SK-N-SH treated with all-trans-retinoic acid at 6 μM for 48 hours (cell line): Measurements from ENCODE around the gene ATMIN.

Experiments used
- ATAC-seq: fragments of 200-7000 bp; cut with Tn5 transposase; 3 replicates; pipeline ENCODE4 v1.9.1; 2020; ENCODE audit warnings: mild to moderate bottlenecking, moderate library complexity
- ARNTL ChIP-seq: fragments of 450-650 bp; formaldehyde crosslinking; IDR thresholded peaks from 2 replicates; pipeline ENCODE4 v1.5.0; 2020; ENCODE audit warnings: low read depth, mild to moderate bottlenecking, moderate library complexity, borderline replicate concordance
- BACH2 ChIP-seq: fragments of 250-450 bp; sonication (Bioruptor Pico); IDR thresholded peaks from 2 replicates; pipeline ENCODE4 v1.9.0; 2021; ENCODE audit warnings: mild to moderate bottlenecking, borderline replicate concordance
- CREB5 ChIP-seq: fragments of 250-450 bp; sonication (Bioruptor Pico); IDR thresholded peaks from 2 replicates; pipeline ENCODE4 v1.5.1; 2020; ENCODE audit warnings: low read depth, mild to moderate bottlenecking, moderate library complexity
- CSDC2 ChIP-seq: fragments of 250-450 bp; sonication (Bioruptor Pico); IDR thresholded peaks from 2 replicates; pipeline ENCODE4 v1.5.0; 2020; ENCODE audit warnings: mild to moderate bottlenecking, moderate library complexity
- CSRNP3 ChIP-seq: fragments of 250-450 bp; sonication (Bioruptor Pico); IDR thresholded peaks from 2 replicates; pipeline ENCODE4 v1.5.1; 2021; ENCODE audit warnings: mild to moderate bottlenecking, moderate library complexity
- ESRRG ChIP-seq: fragments of 250-450 bp; sonication (Bioruptor Pico); IDR thresholded peaks from 2 replicates; pipeline ENCODE4 v1.6.1; 2021; ENCODE audit warnings: mild to moderate bottlenecking
- GLIS3 ChIP-seq: fragments of 250-450 bp; sonication (Bioruptor Pico); IDR thresholded peaks from 2 replicates; pipeline ENCODE4 v1.5.0; 2020; ENCODE audit warnings: mild to moderate bottlenecking, moderate library complexity
- OSR1 ChIP-seq: fragments of 250-450 bp; sonication (Bioruptor Pico); IDR thresholded peaks from 2 replicates; pipeline ENCODE4 v1.8.0; 2022; ENCODE audit warnings: moderate library complexity, mild to moderate bottlenecking, inconsistent platforms
- PATZ1 ChIP-seq: fragments of 250-450 bp; sonication (Bioruptor Pico); IDR thresholded peaks from 2 replicates; pipeline ENCODE4 v1.8.0; 2020; ENCODE audit warnings: mild to moderate bottlenecking, moderate library complexity, borderline replicate concordance
- POU6F1 ChIP-seq: fragments of 250-450 bp; sonication (Bioruptor Pico); IDR thresholded peaks from 2 replicates; pipeline ENCODE4 v1.8.0; 2021; ENCODE audit warnings: low read depth, mild to moderate bottlenecking, moderate library complexity, borderline replicate concordance
- PPARA ChIP-seq: fragments of 250-450 bp; sonication (Bioruptor Pico); IDR thresholded peaks from 2 replicates; pipeline ENCODE4 v1.5.0; 2020; ENCODE audit warnings: mild to moderate bottlenecking, borderline replicate concordance
- SNAI2 ChIP-seq: fragments of 250-450 bp; sonication (Bioruptor Pico); IDR thresholded peaks from 2 replicates; pipeline ENCODE4 v1.5.0; 2020; ENCODE audit warnings: mild to moderate bottlenecking, moderate library complexity
- TCF4 ChIP-seq: fragments of 250-450 bp; sonication (Bioruptor Pico); IDR thresholded peaks from 2 replicates; pipeline ENCODE4 v1.8.0; 2021; ENCODE audit warnings: mild to moderate bottlenecking, moderate library complexity, borderline replicate concordance
- TOX ChIP-seq: fragments of 250-450 bp; sonication (Bioruptor Pico); IDR thresholded peaks from 2 replicates; pipeline ENCODE4 v1.8.0; 2021; ENCODE audit warnings: mild to moderate bottlenecking, moderate library complexity, borderline replicate concordance
- ZC3H10 ChIP-seq: fragments of 250-450 bp; sonication (Bioruptor Pico); IDR thresholded peaks from 2 replicates; pipeline ENCODE4 v1.5.1; 2021; ENCODE audit warnings: mild to moderate bottlenecking, moderate library complexity
- ZFP3 ChIP-seq: fragments of 250-450 bp; sonication (Bioruptor Pico); IDR thresholded peaks from 2 replicates; pipeline ENCODE4 v1.5.0; 2020; ENCODE audit warnings: mild to moderate bottlenecking, moderate library complexity
- ZFP30 ChIP-seq: fragments of 450-650 bp; formaldehyde crosslinking; IDR thresholded peaks from 2 replicates; pipeline ENCODE4 v1.5.0; 2022; ENCODE audit warnings: mild to moderate bottlenecking, moderate library complexity
- ZNF70 ChIP-seq: fragments of 450-650 bp; formaldehyde crosslinking; IDR thresholded peaks from 2 replicates; pipeline ENCODE4 v1.5.0; 2020; ENCODE audit warnings: mild to moderate bottlenecking, moderate library complexity

The ATMIN gene

GRCh38 chr16:81076566-81077075 is 41.0 kb downstream of the ATMIN start:
- ATAC-seq, result peak; percentile 93
- TF ChIP-seq POU6F1, result no peak
- TF ChIP-seq PATZ1 (CRISPR knock-in tag), result no peak
- TF ChIP-seq ARNTL (CRISPR knock-in tag), result no peak
- no peak for TF ChIP-seq OSR1 (CRISPR knock-in tag)
- TF ChIP-seq PPARA (CRISPR knock-in tag), result no peak
- no peak for TF ChIP-seq ZNF70 (CRISPR knock-in tag)
- TF ChIP-seq ZFP3 (CRISPR knock-in tag), result no peak
- no peak for TF ChIP-seq ZFP30 (CRISPR knock-in tag)
- TF ChIP-seq TOX (CRISPR knock-in tag), result no peak

- no peak for TF ChIP-seq TCF4 (CRISPR knock-in tag)
- 0 out of 2 replicates have a peak, but pooled peaks have one; percentile 39 for TF ChIP-seq ZFP3 (CRISPR knock-in tag)
- no peak for TF ChIP-seq PPARA (CRISPR knock-in tag)
- TF ChIP-seq ESRRG (CRISPR knock-in tag), result no peak
- TF ChIP-seq SNAI2, result 0 out of 2 replicates have a peak, but pooled peaks have one; percentile 7
- no peak for TF ChIP-seq CREB5 (CRISPR knock-in tag)
- TF ChIP-seq ZC3H10 (CRISPR knock-in tag), result no peak
- no peak for TF ChIP-seq BACH2 (CRISPR knock-in tag)
- 0 out of 2 replicates have a peak, but pooled peaks have one; percentile 25 for TF ChIP-seq CSRNP3 (CRISPR knock-in tag)
- TF ChIP-seq GLIS3 (CRISPR knock-in tag), result no peak
- no peak for TF ChIP-seq CSDC2 (CRISPR knock-in tag)
- TF ChIP-seq OSR1 (CRISPR knock-in tag), result no peak
- peak; percentile 95 for ATAC-seq
These were observed 41.7 kb downstream of the ATMIN start, which contains the start of gene C16orf46 for GRCh38 chr16:81077076-81077940. C16orf46 (minus strand) TSS chr16:81077238; CDS start chr16:81063955, 13,283 bp downstream.

- no peak for TF ChIP-seq CREB5 (CRISPR knock-in tag)
- ATAC-seq, result no peak
These were observed 44.6 kb downstream of the ATMIN start for GRCh38 chr16:81080233-81080632.

- TF ChIP-seq TOX (CRISPR knock-in tag), result no peak
- no peak for TF ChIP-seq PPARA (CRISPR knock-in tag)
- no peak for TF ChIP-seq CSRNP3 (CRISPR knock-in tag)
These were observed 45.4 kb downstream of the ATMIN start for GRCh38 chr16:81081014-81081413.

More at GRCh38 chr16:81081014-81081413, 45.4 kb downstream of the ATMIN start:
- ATAC-seq, result no peak
